ENCODE results near the gene ARHGEF1.
A peak's percentile ranks its signal among the peaks of the same experiment; 100 is the strongest.

ARHGEF1 gene

DNA sequence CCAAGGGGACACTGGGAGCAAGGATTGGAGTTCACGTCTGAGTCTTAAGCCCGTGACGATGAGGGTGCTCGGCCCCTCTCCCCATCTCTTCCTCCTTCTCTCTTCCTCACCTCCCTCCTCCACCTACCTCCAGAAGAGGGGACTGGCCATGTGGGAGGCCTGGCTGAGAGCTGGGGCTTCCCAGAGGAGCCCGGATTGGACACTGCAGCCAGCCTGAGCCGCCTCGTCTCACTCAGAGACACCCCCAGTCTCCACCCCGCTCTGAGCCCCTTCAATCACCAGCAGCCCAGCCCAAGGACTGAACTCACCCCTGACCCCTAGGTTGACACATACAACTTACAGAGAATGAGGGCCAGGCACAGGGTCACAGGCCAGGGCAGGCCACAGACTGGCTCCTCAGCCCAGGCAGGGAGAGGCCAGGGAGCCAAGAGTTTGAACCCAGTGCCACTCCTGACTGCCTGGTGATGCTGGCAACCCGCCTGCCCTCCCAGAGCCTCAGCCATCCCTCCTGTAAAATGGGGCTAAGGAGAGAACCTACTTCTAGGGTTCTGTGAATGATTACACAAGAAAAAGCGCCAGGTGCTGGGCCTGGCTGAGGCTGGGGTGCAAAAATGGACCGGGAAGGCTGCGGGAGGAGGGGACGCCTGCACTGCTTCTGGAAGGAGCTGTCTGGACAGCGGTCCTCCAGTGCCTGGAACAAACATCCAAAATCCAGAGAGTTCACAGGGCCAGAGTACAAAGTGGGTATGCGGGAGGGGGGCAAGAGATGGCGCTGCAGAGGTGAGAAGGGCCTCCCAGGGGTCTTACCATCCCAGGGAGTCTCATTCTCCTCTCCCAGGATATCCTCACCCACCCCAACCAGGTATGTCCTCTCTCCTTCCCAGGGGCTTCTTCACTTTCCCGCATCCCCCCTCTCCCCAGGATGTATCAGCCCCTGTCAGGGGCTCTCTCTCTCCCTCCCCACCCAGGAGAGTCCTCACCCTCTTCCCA, 4.8 kb upstream of the ARHGEF1 start:
- Histone ChIP-seq H3K4me3 (ENCODE audit: low read depth, low read length) (no peak overlapping the region), H3K36me3 (ENCODE audit: control insufficient read depth in 2 of 2, insufficient read depth in 1 of 2, low read length in 2 of 2) (no peaks in the 10 kb centered on the region; a peak in 1 of 3 replicates), H3K4me1 (ENCODE audit: control insufficient read depth, insufficient read depth, low read length) (no peaks in the 10 kb centered on the region), H3K27ac (ENCODE audit: extremely low read depth, low read depth, low read length) (no peak overlapping the region), H3K9me3 (ENCODE audit: control insufficient read depth, insufficient read depth, low read depth, low read length) (no peaks in the 10 kb centered on the region)
- ChIA-PET CTCF (interaction anchor here (5.9 kb wide), 1 partner anchor 80 kb away, joined by 73 read pairs; the partner anchor contains the start of gene RABAC1), POLR2A (no interaction called here)
- TF ChIP-seq SP2 (tag by site-specific recombination; IDR thresholded peaks at IDR 0.05) (no peak), KLF10 (tag by site-specific recombination; IDR thresholded peaks at IDR 0.05) (no peak), ZNF138 (tag by site-specific recombination; IDR thresholded peaks at IDR 0.05; ENCODE audit: borderline replicate concordance) (no peak), BCL11B (tag by site-specific recombination; IDR thresholded peaks at IDR 0.05; ENCODE audit: low read depth) (no peak), ZNF433 (tag by site-specific recombination; IDR thresholded peaks at IDR 0.05; ENCODE audit: low read depth) (no peak), ZSCAN30 (tag by site-specific recombination; IDR thresholded peaks at IDR 0.05) (no peak)

DNA sequence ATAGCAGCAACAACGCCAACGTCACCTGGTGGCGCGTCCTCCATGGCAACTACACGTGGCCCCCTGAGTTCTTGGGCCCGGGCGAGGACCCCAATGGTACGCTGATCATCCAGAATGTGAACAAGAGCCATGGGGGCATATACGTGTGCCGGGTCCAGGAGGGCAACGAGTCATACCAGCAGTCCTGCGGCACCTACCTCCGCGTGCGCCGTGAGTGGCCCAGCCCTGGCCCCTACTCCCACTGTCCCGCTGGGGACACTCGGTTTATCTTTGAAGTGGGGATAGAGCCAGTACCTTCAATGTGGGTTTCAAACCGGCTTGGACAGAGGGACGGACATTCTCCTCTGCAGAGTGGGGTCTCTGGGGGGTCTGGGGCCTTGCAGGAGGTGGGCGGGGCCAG, 3.9 kb upstream of the ARHGEF1 start:
- no peak overlapping the region for H3K27ac ChIP-seq (ENCODE audit: extremely low read depth, low read depth, low read length)
- no peaks in the 10 kb centered on the region for H3K9me3 ChIP-seq (ENCODE audit: control insufficient read depth, insufficient read depth, low read depth, low read length)
- H3K4me3 ChIP-seq (ENCODE audit: low read depth, low read length) = no peak overlapping the region
- no peaks in the 10 kb centered on the region; a peak in 1 of 3 replicates for H3K36me3 ChIP-seq (ENCODE audit: control insufficient read depth in 2 of 2, insufficient read depth in 1 of 2, low read length in 2 of 2)
- H3K4me1 ChIP-seq (ENCODE audit: control insufficient read depth, insufficient read depth, low read length) = peaks cover 4% of the 10 kb centered on the region; the same call in 1 of the 2 replicates
- no peak for TF ChIP-seq ZNF26 (tag by site-specific recombination; IDR thresholded peaks at IDR 0.05)
- 0 out of 2 replicates have a peak, but pooled peaks have one; percentile 8 for TF ChIP-seq EGR2 (tag by site-specific recombination; IDR thresholded peaks at IDR 0.05; ENCODE audit: low read depth)
- ChIA-PET CTCF (no interaction called here), POLR2A (no interaction called here)

DNA sequence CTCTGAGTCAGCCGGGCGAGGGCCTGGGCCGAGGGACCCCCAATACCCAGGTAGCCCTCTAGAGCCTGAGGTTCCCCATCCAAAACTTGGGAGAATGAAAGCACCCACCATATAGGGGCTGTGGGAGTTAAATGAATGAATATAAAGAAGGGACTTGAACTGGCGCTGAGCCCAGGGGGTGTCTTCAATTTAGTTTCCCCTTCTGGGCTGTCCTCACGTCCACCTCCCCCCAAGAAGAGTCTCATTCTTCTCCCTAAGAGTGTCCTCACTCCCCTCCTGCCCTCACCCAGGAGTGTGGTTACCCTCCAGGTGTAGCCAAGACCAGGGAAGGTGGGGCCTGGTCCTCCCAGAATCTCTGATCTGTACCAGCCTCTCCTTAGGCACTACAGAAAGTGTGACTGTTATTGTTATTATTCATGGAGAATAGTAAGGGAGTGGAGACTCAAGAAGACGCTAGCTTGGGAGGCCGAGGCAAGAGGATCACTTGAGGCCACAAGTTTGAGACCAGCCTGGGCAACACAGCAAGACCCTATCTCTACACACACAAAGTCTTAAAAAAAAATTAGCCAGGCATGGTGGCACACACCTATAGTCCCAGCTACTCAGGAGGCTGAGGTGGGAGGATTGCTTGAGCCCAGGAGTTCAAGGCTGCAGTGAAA, 3.2 kb upstream of the ARHGEF1 start:
- Histone ChIP-seq H3K9me3 (ENCODE audit: control insufficient read depth, insufficient read depth, low read depth, low read length) (no peaks in the 10 kb centered on the region), H3K4me1 (ENCODE audit: control insufficient read depth, insufficient read depth, low read length) (peaks cover 4% of the 10 kb centered on the region; the same call in 1 of the 2 replicates), H3K36me3 (ENCODE audit: control insufficient read depth in 2 of 2, insufficient read depth in 1 of 2, low read length in 2 of 2) (no peaks in the 10 kb centered on the region), H3K4me3 (ENCODE audit: low read depth, low read length) (no peak overlapping the region), H3K27ac (ENCODE audit: extremely low read depth, low read depth, low read length) (no peak overlapping the region)
- TF ChIP-seq ZNF514 (tag by site-specific recombination; IDR thresholded peaks at IDR 0.05) (no peak), ZNF121 (tag by site-specific recombination; IDR thresholded peaks at IDR 0.05) (peak; percentile 88), ZBTB48 (tag by site-specific recombination; IDR thresholded peaks at IDR 0.05) (peak; percentile 59; the same call in 1 of the 2 replicates)
- ChIA-PET CTCF (interaction anchor here (0.5 to 0.7 kb wide), 3 partner anchors 26 to 56 kb away, joined by 3 to 4 read pairs (median 3); no protein-coding TSS in a partner anchor), POLR2A (interaction anchor here (0.6 to 0.7 kb wide), 2 partner anchors 516 to 590 kb away, joined by 3 to 5 read pairs; no protein-coding TSS in a partner anchor)

GRCh38 chr19:41880329-41880708, 2.7 kb upstream of the ARHGEF1 start:
- ChIA-PET CTCF (interaction anchor here (0.5 to 0.7 kb wide), 3 partner anchors 25 to 56 kb away, joined by 3 to 4 read pairs (median 3); no protein-coding TSS in a partner anchor), POLR2A (interaction anchor here (0.6 to 0.7 kb wide), 2 partner anchors 516 to 591 kb away, joined by 3 to 5 read pairs; no protein-coding TSS in a partner anchor)
- TF ChIP-seq, protein P1, sequence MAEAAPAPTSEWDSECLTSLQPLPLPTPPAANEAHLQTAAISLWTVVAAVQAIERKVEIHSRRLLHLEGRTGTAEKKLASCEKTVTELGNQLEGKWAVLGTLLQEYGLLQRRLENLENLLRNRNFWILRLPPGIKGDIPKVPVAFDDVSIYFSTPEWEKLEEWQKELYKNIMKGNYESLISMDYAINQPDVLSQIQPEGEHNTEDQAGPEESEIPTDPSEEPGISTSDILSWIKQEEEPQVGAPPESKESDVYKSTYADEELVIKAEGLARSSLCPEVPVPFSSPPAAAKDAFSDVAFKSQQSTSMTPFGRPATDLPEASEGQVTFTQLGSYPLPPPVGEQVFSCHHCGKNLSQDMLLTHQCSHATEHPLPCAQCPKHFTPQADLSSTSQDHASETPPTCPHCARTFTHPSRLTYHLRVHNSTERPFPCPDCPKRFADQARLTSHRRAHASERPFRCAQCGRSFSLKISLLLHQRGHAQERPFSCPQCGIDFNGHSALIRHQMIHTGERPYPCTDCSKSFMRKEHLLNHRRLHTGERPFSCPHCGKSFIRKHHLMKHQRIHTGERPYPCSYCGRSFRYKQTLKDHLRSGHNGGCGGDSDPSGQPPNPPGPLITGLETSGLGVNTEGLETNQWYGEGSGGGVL (tag by site-specific recombination; IDR thresholded peaks at IDR 0.05) = 0 out of 2 replicates have a peak, but pooled peaks have one; percentile 9
- TF ChIP-seq ZNF366 (tag by site-specific recombination; conservative IDR thresholded peaks at IDR 0.05) (peak; percentile 97), ZNF596 (tag by site-specific recombination; IDR thresholded peaks at IDR 0.05) (peak; percentile 85), PATZ1 (tag by site-specific recombination; IDR thresholded peaks at IDR 0.05) (no peak)
- TF ChIP-seq, protein P2, sequence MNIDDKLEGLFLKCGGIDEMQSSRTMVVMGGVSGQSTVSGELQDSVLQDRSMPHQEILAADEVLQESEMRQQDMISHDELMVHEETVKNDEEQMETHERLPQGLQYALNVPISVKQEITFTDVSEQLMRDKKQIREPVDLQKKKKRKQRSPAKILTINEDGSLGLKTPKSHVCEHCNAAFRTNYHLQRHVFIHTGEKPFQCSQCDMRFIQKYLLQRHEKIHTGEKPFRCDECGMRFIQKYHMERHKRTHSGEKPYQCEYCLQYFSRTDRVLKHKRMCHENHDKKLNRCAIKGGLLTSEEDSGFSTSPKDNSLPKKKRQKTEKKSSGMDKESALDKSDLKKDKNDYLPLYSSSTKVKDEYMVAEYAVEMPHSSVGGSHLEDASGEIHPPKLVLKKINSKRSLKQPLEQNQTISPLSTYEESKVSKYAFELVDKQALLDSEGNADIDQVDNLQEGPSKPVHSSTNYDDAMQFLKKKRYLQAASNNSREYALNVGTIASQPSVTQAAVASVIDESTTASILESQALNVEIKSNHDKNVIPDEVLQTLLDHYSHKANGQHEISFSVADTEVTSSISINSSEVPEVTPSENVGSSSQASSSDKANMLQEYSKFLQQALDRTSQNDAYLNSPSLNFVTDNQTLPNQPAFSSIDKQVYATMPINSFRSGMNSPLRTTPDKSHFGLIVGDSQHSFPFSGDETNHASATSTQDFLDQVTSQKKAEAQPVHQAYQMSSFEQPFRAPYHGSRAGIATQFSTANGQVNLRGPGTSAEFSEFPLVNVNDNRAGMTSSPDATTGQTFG (tag by site-specific recombination; IDR thresholded peaks at IDR 0.05; ENCODE audit: borderline replicate concordance) = peak; percentile 48; the same call in 1 of the 2 replicates
- no peak overlapping the region for H3K4me3 ChIP-seq (ENCODE audit: low read depth, low read length)
- peaks cover 8% of the 10 kb centered on the region; the same call in 1 of the 2 replicates for H3K4me1 ChIP-seq (ENCODE audit: control insufficient read depth, insufficient read depth, low read length)
- H3K27ac ChIP-seq (ENCODE audit: extremely low read depth, low read depth, low read length) = no peak overlapping the region
- no peaks in the 10 kb centered on the region for H3K9me3 ChIP-seq (ENCODE audit: control insufficient read depth, insufficient read depth, low read depth, low read length)
- peaks cover 0 to under 1% of the 10 kb centered on the region in 2 experiments; a peak in 1 of 3 replicates for H3K36me3 ChIP-seq (ENCODE audit: control insufficient read depth in 2 of 2, insufficient read depth in 1 of 2, low read length in 2 of 2)
